DMS153 treated with DMSO at 0.1 percent for 48 hours (cell line): ENCODE data around the gene MFSD12.
A peak's percentile ranks its signal among the peaks of the same experiment; 100 is the strongest.

Experiments used
- DNase-seq: peaks from one replicate; lab custom pipeline; 2025; ENCODE audit not compliant: unreplicated experiment; lab: John Stamatoyannopoulos, UW

The MFSD12 gene

DNA sequence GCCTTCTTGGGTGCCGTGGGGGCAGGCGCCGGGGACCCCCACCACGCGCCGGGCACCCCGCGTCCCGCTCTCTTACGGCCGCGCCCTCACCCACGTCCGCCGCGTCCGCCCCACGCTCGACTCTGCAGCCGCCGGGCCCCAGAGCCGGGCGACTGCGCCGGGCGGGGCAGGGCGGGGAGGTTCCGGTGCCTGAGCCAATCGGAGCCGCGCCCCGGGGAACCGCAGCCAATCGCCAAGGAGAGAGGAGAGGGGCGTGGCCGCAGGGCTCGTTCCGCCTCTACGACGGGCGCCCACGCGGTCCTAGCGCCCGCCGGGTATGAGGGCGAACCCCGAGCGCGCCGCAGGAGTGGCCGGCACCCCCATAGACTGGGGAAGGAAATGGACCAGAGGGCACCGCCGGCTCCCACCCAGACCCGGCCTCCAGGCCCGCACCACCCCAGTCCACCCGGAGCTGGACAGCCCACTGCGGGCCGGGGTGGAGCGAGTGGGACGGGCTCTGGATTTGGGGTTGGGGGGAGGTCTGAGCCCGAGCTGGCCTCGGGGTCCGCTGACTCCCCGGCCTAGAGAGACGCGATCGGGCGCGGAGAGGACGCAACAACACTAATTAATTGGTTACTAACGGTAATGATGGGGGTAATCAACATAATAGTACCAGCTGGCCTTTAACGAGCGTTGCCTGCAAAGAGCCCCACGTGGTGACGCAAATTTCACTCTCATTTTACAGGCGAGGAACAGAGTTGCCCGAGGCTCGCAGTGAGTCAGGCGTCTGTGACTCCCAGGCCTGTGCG, at the start of gene MFSD12:
MFSD12 (minus strand) TSS at position 126 of the 788 bp plus-strand sequence. CDS start 183 bp downstream, outside the sequence.
- DNase-seq = peak; percentile 66

- DNase-seq = no peak
Measured at GRCh38 chr19:3606690-3607289, 49.4 kb upstream of the MFSD12 start, which contains the start of gene TBXA2R. TBXA2R (minus strand) TSS chr19:3606875; CDS start chr19:3600634, 6,241 bp downstream.

DNA sequence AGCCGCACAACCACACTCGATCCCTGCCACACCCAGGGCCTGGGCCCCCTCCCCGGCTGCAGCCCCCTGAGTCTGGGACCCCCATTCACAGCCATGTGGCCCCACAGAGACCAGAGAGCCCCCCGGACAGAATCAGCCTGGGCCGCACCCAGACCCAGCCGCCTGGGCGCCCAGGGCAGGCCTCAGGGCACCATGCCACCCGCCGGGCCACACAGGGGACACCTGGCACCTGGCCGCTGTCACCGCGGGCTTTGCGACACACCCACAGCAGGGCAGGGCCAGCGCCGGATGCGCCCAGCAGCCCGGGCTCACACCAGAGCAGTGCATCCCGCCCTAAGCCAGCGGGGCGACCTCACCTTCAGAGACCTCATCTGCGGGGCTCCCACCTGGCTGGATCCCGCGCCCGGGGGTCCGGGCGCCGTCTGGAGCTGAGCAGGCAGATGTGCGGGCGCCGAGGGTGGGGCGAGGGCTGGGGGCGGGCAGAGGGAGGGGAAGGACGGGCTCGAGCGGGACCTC, 48.8 kb upstream of the MFSD12 start:
- DNase-seq = peak; percentile 50

GRCh38 chr19:3605770-3606169, 48.4 kb upstream of the MFSD12 start:
- DNase-seq = no peak

DNA sequence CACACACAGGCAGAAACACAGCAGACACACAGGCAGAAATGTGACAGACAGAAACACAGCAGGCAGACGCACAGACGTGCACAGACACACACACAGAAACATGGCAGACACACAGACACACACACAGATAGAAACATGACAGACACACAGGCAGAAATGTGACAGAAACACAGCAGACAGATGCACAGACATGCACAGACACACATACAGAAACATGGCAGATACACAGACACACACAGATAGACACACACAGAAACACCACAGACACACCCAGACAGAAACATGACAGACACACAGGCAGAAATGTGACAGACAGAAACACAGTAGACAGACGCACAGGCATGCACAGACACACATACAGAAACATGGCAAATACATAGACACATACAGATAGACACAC, 48.0 kb upstream of the MFSD12 start:
- DNase-seq = no peak

DNA sequence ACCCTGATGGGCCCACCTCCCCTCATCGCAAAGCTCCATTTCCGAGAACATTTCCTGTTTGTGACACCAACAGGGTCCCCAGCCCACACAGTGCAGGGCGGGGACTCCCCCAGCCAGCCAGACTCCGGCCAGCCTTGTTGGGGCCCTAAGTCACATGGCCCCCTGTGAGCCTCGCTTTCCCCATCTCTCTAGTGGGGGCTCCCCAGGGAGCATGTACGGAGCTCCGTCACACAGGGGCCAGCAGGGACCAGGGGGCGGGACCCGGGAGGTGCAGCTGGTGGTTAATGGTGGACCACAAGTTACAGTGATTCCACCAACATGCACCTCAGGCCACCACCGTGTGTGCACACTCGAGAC, 47.6 kb upstream of the MFSD12 start:
- no peak for DNase-seq

DNA sequence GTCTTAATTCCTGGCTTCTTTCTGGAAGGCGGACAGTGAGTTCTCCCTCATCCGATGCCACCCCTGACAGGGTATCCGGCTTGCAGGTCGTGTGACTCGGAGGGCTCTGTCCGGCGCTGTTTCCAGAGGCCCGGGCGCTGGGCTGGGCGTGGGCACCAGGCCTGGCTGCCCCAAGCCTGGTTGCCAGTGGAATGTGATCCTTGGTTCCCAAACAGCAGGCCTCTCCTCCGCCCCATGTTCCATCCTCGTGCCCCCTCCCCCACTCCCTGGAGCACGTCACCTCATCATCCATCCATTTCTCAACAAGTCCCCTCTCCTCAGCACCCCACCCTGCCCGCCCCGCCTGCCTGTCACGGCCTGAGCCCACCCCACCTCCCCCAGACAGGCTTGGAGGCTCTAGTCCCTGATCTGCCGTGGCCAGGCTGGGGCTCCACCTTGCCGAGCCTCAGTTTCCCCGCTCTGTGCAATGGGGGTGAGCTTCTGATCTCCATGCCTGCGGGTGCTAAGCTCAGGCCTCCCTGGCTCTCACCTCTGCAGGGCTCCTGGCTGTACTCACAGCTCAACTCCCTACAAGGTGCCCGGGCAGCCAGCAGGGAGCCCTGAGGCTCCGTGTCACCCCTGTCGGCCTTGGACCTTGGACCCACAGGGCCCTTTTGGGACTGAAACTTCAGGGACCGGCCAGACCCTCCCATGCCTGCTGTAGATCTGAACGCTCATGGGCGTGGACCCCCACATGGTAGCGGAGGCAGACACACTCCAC, 47.0 kb upstream of the MFSD12 start:
- no peak for DNase-seq

DNA sequence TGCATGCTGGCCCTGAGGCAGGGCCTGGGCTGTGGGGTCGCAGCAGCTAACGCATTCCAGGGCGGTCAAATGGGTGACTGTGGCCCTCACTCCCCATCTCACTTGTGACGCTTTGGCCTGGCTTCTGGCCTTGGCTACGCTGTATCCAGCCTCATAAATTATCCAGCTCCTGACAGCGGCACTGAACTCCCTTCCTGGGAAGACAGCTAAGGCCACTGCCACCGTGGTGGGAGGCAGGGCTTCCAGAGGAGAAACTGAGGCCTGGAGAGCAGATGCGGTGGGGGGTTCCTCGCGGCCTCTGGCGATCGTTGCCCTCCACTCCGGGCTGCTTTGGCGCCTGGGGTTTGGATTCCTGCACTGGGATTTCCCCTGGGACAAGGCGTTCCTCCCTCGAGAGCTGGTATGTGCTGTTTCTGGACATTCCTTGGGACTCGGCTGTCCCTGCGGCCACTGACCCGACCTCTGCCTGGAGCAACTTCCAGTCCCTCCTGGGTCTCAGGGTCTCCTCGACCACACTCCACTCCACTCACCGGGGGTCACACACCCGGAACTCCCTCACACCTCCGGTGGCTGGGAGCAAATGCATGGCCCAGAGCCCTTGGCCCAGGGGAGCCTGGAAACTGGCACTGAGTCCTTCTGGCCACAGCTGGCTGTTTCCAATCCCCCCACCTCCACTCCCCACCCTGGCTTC, 45.9 kb upstream of the MFSD12 start:
- no peak for DNase-seq

GRCh38 chr19:3601021-3601420, 43.6 kb upstream of the MFSD12 start:
- no peak for DNase-seq

DNA sequence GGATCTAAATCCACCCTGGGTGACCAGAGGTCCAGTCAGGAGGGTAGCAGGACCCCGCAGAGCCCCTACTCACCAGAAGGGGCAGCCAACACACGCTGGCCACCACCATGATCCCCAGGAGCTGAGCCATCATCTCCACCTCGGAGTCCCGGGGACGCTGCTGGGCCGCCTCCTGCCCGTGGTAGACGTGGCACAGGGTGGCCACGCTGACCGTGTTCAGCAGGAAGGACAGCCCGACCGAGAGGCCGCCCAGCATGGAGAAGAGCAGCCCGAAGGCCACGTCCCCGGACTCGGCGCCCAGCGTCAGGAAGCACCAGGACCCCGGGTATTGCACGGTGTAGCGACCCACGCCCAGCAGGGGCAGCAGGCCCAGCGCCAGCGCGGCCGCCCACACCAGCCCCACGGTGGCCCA, 42.4 kb upstream of the MFSD12 start:
- no peak for DNase-seq

DNA sequence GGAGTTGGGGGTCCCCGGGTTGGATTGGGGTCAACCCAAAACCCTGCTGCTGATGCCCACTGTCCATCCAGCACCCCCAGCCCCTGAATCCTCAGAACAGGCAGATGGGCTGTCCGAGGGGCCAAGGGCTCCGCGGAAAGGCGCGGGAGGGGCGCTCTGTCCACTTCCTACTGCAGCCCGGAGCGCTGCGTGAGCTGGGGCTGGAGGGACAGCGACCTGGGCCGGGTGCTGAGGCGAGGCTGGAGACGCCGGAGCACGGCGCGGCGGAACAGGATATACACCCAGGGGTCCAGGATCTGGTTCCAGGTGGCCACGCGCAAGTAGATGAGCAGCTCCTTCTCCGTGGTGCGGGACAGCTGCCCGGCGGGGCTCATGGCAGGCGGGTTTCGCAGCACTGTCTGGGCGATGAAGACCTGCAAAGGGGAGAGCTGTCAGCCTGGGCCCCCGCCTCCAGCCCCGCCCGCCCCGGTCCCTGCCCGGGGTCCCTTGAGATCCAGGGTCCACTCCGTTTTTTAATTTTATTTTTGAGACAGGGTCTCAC, 38.2 kb upstream of the MFSD12 start:
- DNase-seq = no peak

- DNase-seq = no peak
Measured at GRCh38 chr19:3593156-3593555, 35.8 kb upstream of the MFSD12 start.

DNA sequence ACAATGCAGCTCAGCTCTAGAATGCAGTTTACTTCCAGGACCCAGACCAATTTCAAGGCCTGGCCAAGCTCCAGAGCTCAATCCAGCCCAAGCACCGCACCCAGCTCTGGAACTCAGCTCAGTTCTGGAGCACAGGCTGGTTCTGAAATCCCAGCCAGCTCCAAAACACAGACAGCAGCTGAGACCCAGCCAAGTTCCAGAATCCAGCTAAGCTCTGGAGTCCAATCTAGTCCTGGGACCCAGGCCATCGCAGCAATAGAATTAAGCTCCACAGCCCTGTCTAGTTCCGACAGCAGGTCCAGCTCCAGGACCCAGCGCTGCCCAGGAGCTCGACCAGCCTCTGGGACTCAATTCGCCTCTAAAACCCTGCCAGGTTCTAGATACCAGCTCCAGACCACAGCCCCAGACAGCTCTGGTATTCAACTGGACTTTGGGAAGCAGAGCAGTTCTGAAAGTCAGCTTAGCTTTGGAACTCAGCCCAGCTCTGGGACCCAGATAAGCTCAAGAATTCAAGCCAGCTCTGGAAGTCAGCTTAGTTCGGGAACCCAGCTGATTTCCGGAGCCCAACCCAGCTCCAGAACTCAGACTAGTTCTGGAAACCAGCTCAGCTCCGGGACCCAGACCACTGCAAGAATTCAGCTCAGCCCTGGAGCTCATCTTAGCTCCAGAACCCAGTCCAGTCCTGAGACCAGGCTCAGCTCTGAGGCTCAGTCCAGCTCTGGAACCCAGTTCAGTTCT, 34.7 kb upstream of the MFSD12 start:
- no peak for DNase-seq

GRCh38 chr19:3590991-3591659, 33.7 kb upstream of the MFSD12 start:
- DNase-seq = no peak

DNA sequence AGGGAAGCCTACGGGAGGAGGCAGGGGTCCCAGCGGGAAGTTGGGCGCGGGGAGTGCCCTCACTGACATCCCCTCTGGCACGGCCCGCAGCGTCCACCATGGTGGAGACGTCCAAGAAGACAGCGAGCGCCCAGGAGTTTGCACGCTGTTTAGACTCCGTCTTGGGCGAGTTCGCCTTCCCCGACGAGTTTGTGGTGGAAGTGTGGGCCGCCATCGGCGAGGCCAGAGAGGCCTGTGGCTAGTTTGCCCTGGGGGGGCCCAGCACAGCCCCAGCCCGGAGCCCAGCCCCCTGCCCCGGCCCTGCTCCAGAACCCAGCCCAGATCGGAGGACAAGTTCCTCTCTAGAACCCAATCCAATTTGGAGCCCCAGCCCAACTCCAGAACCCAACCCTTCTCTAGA, 32.6 kb upstream of the MFSD12 start:
- no peak for DNase-seq

DNA sequence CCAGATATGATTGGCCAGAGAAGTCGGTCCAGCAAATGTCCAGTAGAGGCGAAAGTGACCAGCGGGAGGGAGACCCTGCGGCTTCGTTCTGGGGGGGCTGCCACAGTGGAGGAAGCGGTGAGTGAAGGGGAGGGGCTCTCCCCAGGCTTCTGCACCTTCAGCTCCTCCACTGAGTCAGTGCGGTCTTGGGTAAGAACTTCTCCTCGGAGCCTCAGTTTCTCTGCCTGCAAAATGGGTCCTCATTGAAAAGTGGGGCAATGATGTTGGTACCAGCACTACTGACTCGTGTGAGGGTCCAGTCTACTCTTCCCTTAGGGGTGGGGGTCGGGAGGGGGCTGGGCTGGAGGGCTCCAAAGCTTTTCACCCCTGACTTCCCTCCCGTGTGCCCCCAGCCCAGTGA, 32.1 kb upstream of the MFSD12 start:
- DNase-seq = no peak

GRCh38 chr19:3586707-3587346, 29.4 kb upstream of the MFSD12 start:
- no peak for DNase-seq

DNA sequence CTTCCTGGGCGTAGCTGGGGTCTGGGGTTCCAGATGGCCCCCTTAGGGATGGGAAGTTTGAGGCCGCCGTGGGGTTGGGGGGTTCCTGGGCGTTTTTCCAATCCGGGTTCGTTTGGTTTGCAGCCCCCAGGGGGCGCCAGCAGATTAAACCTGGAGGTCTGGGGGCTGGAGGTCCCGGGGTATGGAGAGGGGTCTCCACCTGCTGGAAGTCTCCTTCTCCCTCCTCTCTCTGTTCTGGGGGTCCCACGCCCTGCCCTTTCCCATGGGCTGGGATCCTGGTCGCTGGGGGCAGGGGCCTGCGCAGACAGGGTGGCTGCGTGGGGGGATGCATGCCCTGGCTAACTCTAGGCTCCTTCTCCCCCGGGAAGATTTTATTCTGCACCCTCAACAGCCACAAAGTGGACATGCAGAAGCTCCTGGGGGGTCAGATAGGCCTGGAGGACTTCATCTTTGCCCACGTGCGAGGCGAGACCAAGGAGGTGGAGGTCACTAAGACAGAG, 28.8 kb upstream of the MFSD12 start:
- DNase-seq = no peak
